Measurements from ENCODE around the gene EHD4.
A peak's percentile ranks its signal among the peaks of the same experiment; 100 is the strongest.

EHD4 gene

DNA sequence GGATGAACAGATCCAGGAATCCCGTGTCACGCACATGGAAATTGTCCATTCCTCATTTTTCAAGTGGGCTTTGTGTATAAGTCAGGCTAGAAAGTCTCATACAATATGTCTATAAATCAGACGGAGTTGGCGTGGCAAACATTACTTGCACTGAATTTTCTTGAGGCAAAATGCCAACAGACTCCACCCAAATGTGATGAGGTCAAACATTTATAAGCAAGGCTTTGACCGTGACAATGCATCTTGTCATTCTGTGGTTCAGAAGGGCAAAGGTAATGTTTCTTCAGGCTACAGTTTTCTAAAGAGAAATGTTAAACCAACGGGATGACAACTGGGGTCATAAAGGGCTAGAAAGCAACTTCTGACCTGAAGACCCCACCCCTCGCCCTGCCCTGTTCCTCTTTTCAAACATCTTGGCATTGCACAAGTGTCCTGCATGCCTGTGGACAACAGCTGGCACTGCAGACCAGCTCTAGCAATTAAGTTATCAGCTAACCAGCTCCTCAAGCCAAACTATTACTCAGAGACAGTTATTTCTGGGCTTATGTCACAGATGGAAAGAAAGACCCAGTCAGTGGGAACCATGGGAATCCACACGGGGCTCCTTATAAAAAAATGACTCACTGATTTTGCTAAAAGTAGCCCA, 42.0 kb downstream of the EHD4 start:
- Histone ChIP-seq H4K8ac (ENCODE audit: low read depth, low read length) (no peak overlapping the region), H3K4me2 (ENCODE audit: low read length) (no peak overlapping the region), H3K9ac (ENCODE audit: low read length) (no peak overlapping the region), H3K4ac (ENCODE audit: low read depth, low read length) (no peak overlapping the region), H3K56ac (ENCODE audit: low read length) (no peak overlapping the region), H2BK5ac (ENCODE audit: low read length) (no peak overlapping the region), H2AK5ac (ENCODE audit: low read length) (no peak overlapping the region), H3K23ac (ENCODE audit: low read length) (no peak overlapping the region), H2BK120ac (ENCODE audit: low read depth, low read length) (no peak overlapping the region), H3K4me1 (ENCODE audit: control insufficient read depth, low read depth, low read length) (peaks cover 14% of the 10 kb centered on the region), H2BK15ac (replicated peaks; ENCODE audit: low read depth) (no peak overlapping the region), H3K4me3 (ENCODE audit: low read length) (no peak overlapping the region), H3K27me3 (ENCODE audit: insufficient read depth, low read length, poor library complexity) (no peaks in the 10 kb centered on the region), H3K79me2 (ENCODE audit: control insufficient read depth, insufficient read depth, low read length) (no peaks in the 10 kb centered on the region), H3K36me3 (ENCODE audit: control insufficient read depth, insufficient read depth, low read length) (no peaks in the 10 kb centered on the region), H3K27ac (ENCODE audit: low read depth, low read length) (no peak overlapping the region), H4K5ac (ENCODE audit: low read length) (no peak overlapping the region), H3K18ac (ENCODE audit: low read length) (no peak overlapping the region), H3K79me1 (ENCODE audit: low read length) (peaks cover 3% of the 10 kb centered on the region)
- no CpG with 5 or more reads among the region's 8 CpGs for WGBS (ENCODE audit: extremely low coverage, insufficient coverage, low lambda C conversion rate)
- DNase-seq: no peak

GRCh38 chr15:41928637-41929620, 43.4 kb downstream of the EHD4 start:
- no CpG with 5 or more reads among the region's 16 CpGs for WGBS (ENCODE audit: extremely low coverage, insufficient coverage, low lambda C conversion rate)
- H3K27ac ChIP-seq (ENCODE audit: low read depth, low read length): no peak overlapping the region
- H2BK120ac ChIP-seq (ENCODE audit: low read depth, low read length): no peak overlapping the region
- H2BK5ac ChIP-seq (ENCODE audit: low read length): no peak overlapping the region
- H3K36me3 ChIP-seq (ENCODE audit: control insufficient read depth, insufficient read depth, low read length): no peaks in the 10 kb centered on the region
- H3K79me2 ChIP-seq (ENCODE audit: control insufficient read depth, insufficient read depth, low read length): no peaks in the 10 kb centered on the region
- H4K8ac ChIP-seq (ENCODE audit: low read depth, low read length): no peak overlapping the region
- no peak overlapping the region for H3K23ac ChIP-seq (ENCODE audit: low read length)
- no peak overlapping the region for H4K5ac ChIP-seq (ENCODE audit: low read length)
- H2BK15ac ChIP-seq (replicated peaks; ENCODE audit: low read depth): no peak overlapping the region
- H3K9ac ChIP-seq (ENCODE audit: low read length): no peak overlapping the region
- no peak overlapping the region for H3K4ac ChIP-seq (ENCODE audit: low read depth, low read length)
- H2AK5ac ChIP-seq (ENCODE audit: low read length): no peak overlapping the region
- peaks cover 3% of the 10 kb centered on the region for H3K79me1 ChIP-seq (ENCODE audit: low read length)
- H3K56ac ChIP-seq (ENCODE audit: low read length): no peak overlapping the region
- no peak overlapping the region for H3K4me2 ChIP-seq (ENCODE audit: low read length)
- H3K4me1 ChIP-seq (ENCODE audit: control insufficient read depth, low read depth, low read length): peaks cover 7% of the 10 kb centered on the region
- H3K4me3 ChIP-seq (ENCODE audit: low read length): no peak overlapping the region
- no peak overlapping the region for H3K18ac ChIP-seq (ENCODE audit: low read length)
- H3K27me3 ChIP-seq (ENCODE audit: insufficient read depth, low read length, poor library complexity): no peaks in the 10 kb centered on the region
- DNase-seq: no peak

- Histone ChIP-seq H3K56ac (ENCODE audit: low read length) (no peak overlapping the region), H4K8ac (ENCODE audit: low read depth, low read length) (no peak overlapping the region), H2BK15ac (replicated peaks; ENCODE audit: low read depth) (no peak overlapping the region), H3K4me2 (ENCODE audit: low read length) (no peak overlapping the region), H3K79me2 (ENCODE audit: control insufficient read depth, insufficient read depth, low read length) (no peaks in the 10 kb centered on the region), H2BK5ac (ENCODE audit: low read length) (no peak overlapping the region), H3K4me1 (ENCODE audit: control insufficient read depth, low read depth, low read length) (peaks cover 3% of the 10 kb centered on the region), H3K27ac (ENCODE audit: low read depth, low read length) (no peak overlapping the region), H3K36me3 (ENCODE audit: control insufficient read depth, insufficient read depth, low read length) (no peaks in the 10 kb centered on the region), H2BK120ac (ENCODE audit: low read depth, low read length) (no peak overlapping the region), H2AK5ac (ENCODE audit: low read length) (no peak overlapping the region), H3K18ac (ENCODE audit: low read length) (no peak overlapping the region), H3K79me1 (ENCODE audit: low read length) (peaks cover 1% of the 10 kb centered on the region), H3K23ac (ENCODE audit: low read length) (no peak overlapping the region), H3K27me3 (ENCODE audit: insufficient read depth, low read length, poor library complexity) (no peaks in the 10 kb centered on the region), H3K4me3 (ENCODE audit: low read length) (no peak overlapping the region), H3K9ac (ENCODE audit: low read length) (no peak overlapping the region), H4K5ac (ENCODE audit: low read length) (no peak overlapping the region), H3K4ac (ENCODE audit: low read depth, low read length) (no peak overlapping the region)
- no peak for DNase-seq
- WGBS (ENCODE audit: extremely low coverage, insufficient coverage, low lambda C conversion rate): no CpG with 5 or more reads among the region's 6 CpGs
Measured at GRCh38 chr15:41928100-41928499, 44.3 kb downstream of the EHD4 start.

DNA sequence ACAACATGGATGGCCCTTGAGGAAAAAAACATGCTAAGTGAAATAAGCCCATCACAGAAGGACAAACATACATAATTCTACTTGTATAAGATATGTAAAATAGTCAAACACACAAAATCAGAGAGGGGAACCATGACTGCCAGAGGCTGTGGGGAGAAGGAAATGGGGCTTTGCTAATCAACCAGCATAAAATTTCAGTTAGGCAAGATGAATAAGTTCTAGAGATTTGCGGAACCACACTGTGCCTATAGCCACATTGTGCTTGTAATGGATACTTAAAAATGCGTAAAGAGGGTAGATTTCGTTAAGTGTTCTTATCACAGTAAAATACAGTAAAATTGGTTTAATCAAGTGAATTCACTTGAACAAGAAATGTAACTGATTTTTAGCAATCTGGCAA, 44.8 kb downstream of the EHD4 start:
- Histone ChIP-seq H3K4ac (ENCODE audit: low read depth, low read length) (no peak overlapping the region), H2BK120ac (ENCODE audit: low read depth, low read length) (no peak overlapping the region), H3K36me3 (ENCODE audit: control insufficient read depth, insufficient read depth, low read length) (no peaks in the 10 kb centered on the region), H3K9ac (ENCODE audit: low read length) (no peak overlapping the region), H3K79me1 (ENCODE audit: low read length) (peaks cover 1% of the 10 kb centered on the region), H3K79me2 (ENCODE audit: control insufficient read depth, insufficient read depth, low read length) (no peaks in the 10 kb centered on the region), H3K27ac (ENCODE audit: low read depth, low read length) (no peak overlapping the region), H4K5ac (ENCODE audit: low read length) (no peak overlapping the region), H3K27me3 (ENCODE audit: insufficient read depth, low read length, poor library complexity) (no peaks in the 10 kb centered on the region), H3K18ac (ENCODE audit: low read length) (no peak overlapping the region), H3K4me2 (ENCODE audit: low read length) (no peak overlapping the region), H3K23ac (ENCODE audit: low read length) (no peak overlapping the region), H3K4me1 (ENCODE audit: control insufficient read depth, low read depth, low read length) (no peaks in the 10 kb centered on the region), H3K4me3 (ENCODE audit: low read length) (no peak overlapping the region), H3K56ac (ENCODE audit: low read length) (no peak overlapping the region), H4K8ac (ENCODE audit: low read depth, low read length) (no peak overlapping the region), H2BK15ac (replicated peaks; ENCODE audit: low read depth) (no peak overlapping the region), H2AK5ac (ENCODE audit: low read length) (no peak overlapping the region), H2BK5ac (ENCODE audit: low read length) (no peak overlapping the region)
- DNase-seq: no peak
- 100% methylated on average over 2 of the region's 3 CpGs for WGBS (ENCODE audit: extremely low coverage, insufficient coverage, low lambda C conversion rate)

DNA sequence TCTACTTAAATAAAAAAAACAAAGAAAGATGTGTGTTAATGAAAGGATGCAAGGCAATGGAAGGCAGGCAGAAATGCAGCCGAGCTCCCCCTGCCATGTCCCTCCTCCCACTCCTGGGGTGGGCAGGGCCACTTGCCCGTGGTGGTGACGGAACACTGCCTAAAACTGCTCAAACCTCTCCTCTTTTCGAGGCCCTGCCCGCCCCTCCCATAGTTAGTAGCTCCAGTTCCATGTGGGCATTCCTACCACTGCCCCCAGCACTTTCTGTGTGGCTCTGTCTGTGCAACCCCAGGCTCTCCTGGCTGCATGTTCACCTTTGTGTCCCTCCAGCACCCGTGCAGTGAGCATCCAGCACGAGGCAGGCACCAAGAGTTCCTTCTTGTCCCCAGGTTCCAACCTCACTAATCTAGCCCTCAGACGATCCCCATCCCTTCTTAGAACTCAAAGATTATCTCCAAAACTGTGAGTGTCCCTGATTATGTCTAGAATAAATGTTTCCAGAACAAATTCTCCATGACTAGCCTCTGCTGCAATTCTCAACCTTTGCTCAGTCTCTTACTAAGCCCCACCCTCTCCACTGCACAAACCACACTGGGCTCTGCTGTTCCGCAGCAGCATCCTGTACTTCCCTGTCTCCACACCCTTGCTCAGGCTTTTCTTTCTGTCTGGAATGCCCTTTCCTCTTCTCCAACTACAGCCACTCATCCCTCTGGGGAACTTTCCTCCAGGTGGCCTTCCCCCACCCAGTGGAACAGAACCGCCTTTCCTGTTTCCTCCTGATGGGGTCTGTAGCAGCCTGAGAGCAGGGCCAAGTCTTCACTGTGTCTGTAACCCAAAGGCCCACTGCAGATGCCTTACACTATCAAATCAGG, 45.9 kb downstream of the EHD4 start:
- no peaks in the 10 kb centered on the region for H3K4me1 ChIP-seq (ENCODE audit: control insufficient read depth, low read depth, low read length)
- H2BK5ac ChIP-seq (ENCODE audit: low read length): no peak overlapping the region
- no peak overlapping the region for H3K4me2 ChIP-seq (ENCODE audit: low read length)
- no peak overlapping the region for H3K4me3 ChIP-seq (ENCODE audit: low read length)
- no peaks in the 10 kb centered on the region for H3K79me2 ChIP-seq (ENCODE audit: control insufficient read depth, insufficient read depth, low read length)
- H3K56ac ChIP-seq (ENCODE audit: low read length): no peak overlapping the region
- no peak overlapping the region for H3K18ac ChIP-seq (ENCODE audit: low read length)
- no peak overlapping the region for H3K27ac ChIP-seq (ENCODE audit: low read depth, low read length)
- H4K5ac ChIP-seq (ENCODE audit: low read length): no peak overlapping the region
- no peak overlapping the region for H2AK5ac ChIP-seq (ENCODE audit: low read length)
- no peaks in the 10 kb centered on the region for H3K36me3 ChIP-seq (ENCODE audit: control insufficient read depth, insufficient read depth, low read length)
- peaks cover 1% of the 10 kb centered on the region for H3K79me1 ChIP-seq (ENCODE audit: low read length)
- H3K9ac ChIP-seq (ENCODE audit: low read length): no peak overlapping the region
- H3K23ac ChIP-seq (ENCODE audit: low read length): no peak overlapping the region
- peak; percentile 54 for DNase-seq
- H2BK120ac ChIP-seq (ENCODE audit: low read depth, low read length): no peak overlapping the region
- no peaks in the 10 kb centered on the region for H3K27me3 ChIP-seq (ENCODE audit: insufficient read depth, low read length, poor library complexity)
- no peak overlapping the region for H2BK15ac ChIP-seq (replicated peaks; ENCODE audit: low read depth)
- WGBS (ENCODE audit: extremely low coverage, insufficient coverage, low lambda C conversion rate): no CpG with 5 or more reads among the region's 10 CpGs
- H3K4ac ChIP-seq (ENCODE audit: low read depth, low read length): no peak overlapping the region
- no peak overlapping the region for H4K8ac ChIP-seq (ENCODE audit: low read depth, low read length)

All from mesendoderm (in vitro differentiated cells).